ENCODE measurements around the gene PDE11A.

The PDE11A gene

GRCh38 chr2:177721087-177721486 is 351.5 kb downstream of the PDE11A start:
- H3K4me3 ChIP-seq (ENCODE audit: low read depth, low read length) = no peak overlapping the region
- DNase-seq (ENCODE audit: low read depth) = no peak

- DNase-seq (ENCODE audit: low read depth) = no peak
- H3K4me3 ChIP-seq (ENCODE audit: low read depth, low read length) = no peak overlapping the region
These were observed 354.6 kb downstream of the PDE11A start for GRCh38 chr2:177717831-177718618.

- no peak for DNase-seq (ENCODE audit: low read depth)
- H3K4me3 ChIP-seq (ENCODE audit: low read depth, low read length) = no peak overlapping the region
These were observed 356.1 kb downstream of the PDE11A start for GRCh38 chr2:177716484-177716883.

GRCh38 chr2:177715771-177716170 is 356.8 kb downstream of the PDE11A start:
- DNase-seq (ENCODE audit: low read depth) = no peak
- H3K4me3 ChIP-seq (ENCODE audit: low read depth, low read length) = no peak overlapping the region

GRCh38 chr2:177714704-177715103 is 357.9 kb downstream of the PDE11A start:
- no peak for DNase-seq (ENCODE audit: low read depth)
- H3K4me3 ChIP-seq (ENCODE audit: low read depth, low read length) = no peak overlapping the region

GRCh38 chr2:177712462-177712861 is 360.1 kb downstream of the PDE11A start:
- DNase-seq (ENCODE audit: low read depth) = no peak
- H3K4me3 ChIP-seq (ENCODE audit: low read depth, low read length) = no peak overlapping the region

GRCh38 chr2:177711483-177712265 is 360.9 kb downstream of the PDE11A start:
- no peak for DNase-seq (ENCODE audit: low read depth)

GRCh38 chr2:177710889-177711288 is 361.7 kb downstream of the PDE11A start:
- no peak overlapping the region for H3K4me3 ChIP-seq (ENCODE audit: low read depth, low read length)

More at GRCh38 chr2:177711483-177712265, 360.9 kb downstream of the PDE11A start:
- H3K4me3 ChIP-seq (ENCODE audit: low read depth, low read length) = no peak overlapping the region

GRCh38 chr2:177709986-177710401 is 362.6 kb downstream of the PDE11A start:
- no peak overlapping the region for H3K4me3 ChIP-seq (ENCODE audit: low read depth, low read length)
- DNase-seq (ENCODE audit: low read depth) = no peak

More at GRCh38 chr2:177710889-177711288, 361.7 kb downstream of the PDE11A start:
- no peak for DNase-seq (ENCODE audit: low read depth)

- no peak overlapping the region for H3K4me3 ChIP-seq (ENCODE audit: low read depth, low read length)
- DNase-seq (ENCODE audit: low read depth) = no peak
These were observed 363.7 kb downstream of the PDE11A start for GRCh38 chr2:177708660-177709444.

- no peak for DNase-seq (ENCODE audit: low read depth)
- H3K4me3 ChIP-seq (ENCODE audit: low read depth, low read length) = no peak overlapping the region
These were observed 364.5 kb downstream of the PDE11A start for GRCh38 chr2:177708106-177708505.

- no peak overlapping the region for H3K4me3 ChIP-seq (ENCODE audit: low read depth, low read length)
- no peak for DNase-seq (ENCODE audit: low read depth)
These were observed 366.9 kb downstream of the PDE11A start for GRCh38 chr2:177705511-177706173.

- no peak overlapping the region for H3K4me3 ChIP-seq (ENCODE audit: low read depth, low read length)
- DNase-seq (ENCODE audit: low read depth) = no peak
These were observed 369.4 kb downstream of the PDE11A start for GRCh38 chr2:177703159-177703558.

- no peak overlapping the region for H3K4me3 ChIP-seq (ENCODE audit: low read depth, low read length)
- no peak for DNase-seq (ENCODE audit: low read depth)
These were observed 374.3 kb downstream of the PDE11A start for GRCh38 chr2:177698281-177698680.

GRCh38 chr2:177694348-177694747 is 378.2 kb downstream of the PDE11A start:
- no peak for DNase-seq (ENCODE audit: low read depth)
- H3K4me3 ChIP-seq (ENCODE audit: low read depth, low read length) = no peak overlapping the region

GRCh38 chr2:177693658-177694339 is 378.8 kb downstream of the PDE11A start:
- H3K4me3 ChIP-seq (ENCODE audit: low read depth, low read length) = no peak overlapping the region
- no peak for DNase-seq (ENCODE audit: low read depth)

GRCh38 chr2:177692783-177693269 is 379.8 kb downstream of the PDE11A start:
- no peak overlapping the region for H3K4me3 ChIP-seq (ENCODE audit: low read depth, low read length)
- DNase-seq (ENCODE audit: low read depth) = no peak

- no peak overlapping the region for H3K4me3 ChIP-seq (ENCODE audit: low read depth, low read length)
- DNase-seq (ENCODE audit: low read depth) = no peak
These were observed 380.4 kb downstream of the PDE11A start for GRCh38 chr2:177692042-177692782.

All from skeletal muscle cell (primary cell).